Endothelial cell of umbilical vein (primary cell): ENCODE results near the gene FATE1. TPM values are rescaled to one million over a fixed set of nuclear protein-coding genes. Genes with fewer than 3 reads are reported as not detected.

Source experiments
- BruUV-seq: library from RNA; stranded (reverse); fragments of 400-500 nt; replicated peaks from 2 replicates; lab custom pipeline; 2021; lab: Mats Ljungman, UMichigan
- CTCF ChIA-PET: fragments of 300-600, 350-600 bp; sonication (Branson Sonifier 250); formaldehyde crosslinking; loops from one replicate; lab custom pipeline; 2021; ENCODE audit warnings: antibody characterized with exemption, inconsistent platforms; lab: Charles Lee
- POLR2A ChIA-PET: fragments of 300-600, 350-600 bp; sonication (Branson Sonifier 250); formaldehyde crosslinking; loops from one replicate; lab custom pipeline; 2021; ENCODE audit warnings: antibody characterized with exemption, inconsistent platforms; lab: Charles Lee
- DNase-seq: peaks from one replicate; pipeline ENCODE4 v3.0.0-alpha.2; 2011; ENCODE audit warnings: low read depth, low spot score
- FAIRE-seq: peaks from 2 replicates; lab custom pipeline; 2011; peaks lifted over from hg19 to GRCh38; lab: Jason Lieb, UNC
- H2AFZ ChIP-seq: 2 replicates; pipeline ENCODE4 v1.6.0; 2012; ENCODE audit warnings: low read depth, low read length, control low read depth, inconsistent platforms
- H3K27ac ChIP-seq: 2 replicates; pipeline ENCODE4 v1.5.1; 2011; ENCODE audit warnings: low read depth, mild to moderate bottlenecking, control low read depth, low read length, moderate library complexity; ENCODE audit not compliant: insufficient read depth
- H3K27me3 ChIP-seq, 2 experiments: 2 replicates each; pipeline versions ENCODE4 v1.6.0 to v1.6.1; 2011; ENCODE audit warnings: low read length in 2 of 2, mixed read lengths in 1 of 2; ENCODE audit not compliant: control insufficient read depth in 2 of 2, insufficient read depth in 2 of 2
- H3K36me3 ChIP-seq, 2 experiments: 2 replicates in 1 of 2; 3 replicates in 1 of 2; pipeline ENCODE4 v1.5.1; 2011; ENCODE audit warnings: low read length in 2 of 2, mild to moderate bottlenecking in 1 of 2, moderate library complexity in 1 of 2; ENCODE audit not compliant: control insufficient read depth in 2 of 2, insufficient read depth in 2 of 2; ENCODE audit errors: extremely low read depth in 1 of 2
- H3K4me1 ChIP-seq: 3 replicates; pipeline ENCODE4 v1.5.1; 2011; ENCODE audit warnings: mild to moderate bottlenecking, low read length; ENCODE audit not compliant: control insufficient read depth, insufficient read depth; ENCODE audit errors: extremely low read depth
- H3K4me2 ChIP-seq: 2 replicates; pipeline ENCODE4 v1.6.1; 2011; ENCODE audit warnings: low read length, control low read depth, mixed read lengths; ENCODE audit not compliant: insufficient read depth
- H3K4me3 ChIP-seq, 3 experiments: fragments of 200-600 bp in 1 of 3; sonication (generic), shearing (Covaris generic) in 1 of 3; replicated peaks in 1 of 3; 2 replicates each; pipeline ENCODE4 v1.5.1; 2011 to 2016; ENCODE audit warnings: control low read depth in 3 of 3, low read length in 3 of 3, mild to moderate bottlenecking in 2 of 3, inconsistent platforms in 1 of 3, low read depth in 1 of 3, moderate library complexity in 1 of 3; ENCODE audit not compliant: insufficient read depth in 1 of 3
- H3K79me2 ChIP-seq: 2 replicates; pipeline ENCODE4 v1.6.0; 2012; ENCODE audit warnings: low read length, inconsistent platforms; ENCODE audit not compliant: control insufficient read depth, insufficient read depth
- H3K9ac ChIP-seq: replicated peaks from 2 replicates; pipeline ENCODE3; 2011; ENCODE audit warnings: low read length, control low read depth; ENCODE audit not compliant: insufficient read depth; ENCODE audit errors: extremely low read depth
- H3K9me1 ChIP-seq: replicated peaks from 3 replicates; pipeline ENCODE4 v1.6.0; 2011; ENCODE audit warnings: mild to moderate bottlenecking, low read length; ENCODE audit not compliant: control insufficient read depth, insufficient read depth; ENCODE audit errors: extremely low read depth
- H3K9me3 ChIP-seq: replicated peaks from 2 replicates; pipeline ENCODE4 v1.5.1; 2012; ENCODE audit warnings: low read length, inconsistent platforms; ENCODE audit not compliant: control insufficient read depth, insufficient read depth
- H4K20me1 ChIP-seq: replicated peaks from 2 replicates; pipeline ENCODE3; 2011; ENCODE audit warnings: mild to moderate bottlenecking, low read length; ENCODE audit not compliant: control insufficient read depth, insufficient read depth; ENCODE audit errors: extremely low read depth
- EZH2 ChIP-seq: IDR thresholded peaks from 2 replicates; pipeline ENCODE4 v1.6.1; 2012; ENCODE audit warnings: borderline replicate concordance, low read depth, mild to moderate bottlenecking, moderate library complexity, low read length, inconsistent platforms; ENCODE audit not compliant: severe bottlenecking
- FOS ChIP-seq: IDR thresholded peaks from 2 replicates; pipeline ENCODE4 v1.6.1; 2011; ENCODE audit warnings: mild to moderate bottlenecking, low read length, moderate library complexity, borderline replicate concordance; ENCODE audit not compliant: insufficient read depth
- GATA2 ChIP-seq: IDR thresholded peaks from 2 replicates; pipeline ENCODE4 v1.7.0; 2011; ENCODE audit warnings: low read depth, mild to moderate bottlenecking, moderate library complexity, mixed read lengths, low read length; ENCODE audit not compliant: insufficient read length, insufficient read depth
- JUN ChIP-seq: IDR thresholded peaks from 2 replicates; pipeline ENCODE4 v1.6.1; 2011; ENCODE audit warnings: borderline replicate concordance, low read depth; ENCODE audit not compliant: insufficient read length, insufficient read depth
- MYC ChIP-seq: IDR thresholded peaks from one replicate; pipeline ENCODE4 v1.6.1; 2011; ENCODE audit warnings: mild to moderate bottlenecking, low read depth, low read length
- POLR2A ChIP-seq: IDR thresholded peaks from 2 replicates; pipeline ENCODE4 v1.6.1; 2012; ENCODE audit warnings: low read depth, mild to moderate bottlenecking, control low read depth, low read length
- POLR2AphosphoS5 ChIP-seq: IDR thresholded peaks from 2 replicates; pipeline ENCODE4 v1.6.1; 2012; ENCODE audit warnings: low read depth, mild to moderate bottlenecking, control low read depth, low read length, moderate library complexity; ENCODE audit not compliant: insufficient read depth
- dilution Hi-C: fragments of 300-500 bp; cut with MboI; formaldehyde crosslinking; loops from one replicate; pipeline ENCODE4 v1.15.0; 2019; ENCODE audit warnings: low sequenced_read_pairs; ENCODE audit not compliant: extremely low pct_ligation_motif_present
- intact Hi-C: fragments of 100-400 bp; cut with micrococcal nuclease; formaldehyde crosslinking; loops from one replicate; pipeline ENCODE4 v1.10.0; 2022
- polyA plus RNA-seq, 4 experiments: library from polyadenylated mRNA; depleted of rRNA in 3 of 4; stranded (reverse) in 3 of 4; unstranded in 1 of 4; fragments of >200 nt; gene quantifications; 2 replicates each; pipeline versions ENCODE4 v1.2.1 to v1.2.3, GENCODE V29; 2011 to 2012; ENCODE audit warnings: missing spikeins in 1 of 4
- total RNA-seq: library from RNA; stranded (reverse); gene quantifications from 2 replicates; pipeline ENCODE4 v1.2.3, GENCODE V29; 2021
- TF ChIP-seq, protein P1 (sequence below), 2 donors: IDR thresholded peaks; 1 replicate in 1 of 2; 2 replicates in 1 of 2; pipeline ENCODE4 v1.5.1; 2011; ENCODE audit warnings: low read length in 2 of 2, mild to moderate bottlenecking in 2 of 2, moderate library complexity in 2 of 2, control low read depth in 1 of 2, inconsistent platforms in 1 of 2, low read depth in 1 of 2; ENCODE audit not compliant: insufficient read depth in 1 of 2; ENCODE audit errors: extremely low read depth in 1 of 2
- TF ChIP-seq, protein P2 (sequence below): IDR thresholded peaks from 2 replicates; pipeline ENCODE4 v1.6.1; 2011; ENCODE audit not compliant: insufficient read depth, insufficient read length

Gene FATE1
- total and polyA plus RNA-seq, 2 donors (not counting 3 experiments of a cell fraction or from before 2014, with no cell fraction given), result not detected

DNA sequence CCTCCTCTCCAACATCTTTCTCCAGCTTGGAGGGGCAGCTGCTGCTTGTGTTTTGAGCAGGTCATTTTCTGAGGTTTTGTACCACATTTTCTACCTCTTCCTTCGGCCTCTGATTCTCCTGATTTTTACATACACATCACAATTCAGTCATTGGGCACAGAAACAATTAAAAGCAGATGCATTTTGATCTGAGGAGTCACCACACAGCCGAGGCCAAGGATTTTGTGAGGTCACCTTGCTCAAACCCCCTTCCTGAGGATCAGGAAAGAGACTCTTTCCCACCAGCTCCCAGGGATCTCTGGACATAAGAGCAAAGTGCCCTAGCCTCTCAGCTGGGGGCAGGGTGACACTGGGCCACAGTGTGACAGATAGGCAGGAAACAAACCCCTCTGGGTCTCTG, 5.4 kb upstream of the FATE1 start:
- intact Hi-C loops, result no loop called here

DNA sequence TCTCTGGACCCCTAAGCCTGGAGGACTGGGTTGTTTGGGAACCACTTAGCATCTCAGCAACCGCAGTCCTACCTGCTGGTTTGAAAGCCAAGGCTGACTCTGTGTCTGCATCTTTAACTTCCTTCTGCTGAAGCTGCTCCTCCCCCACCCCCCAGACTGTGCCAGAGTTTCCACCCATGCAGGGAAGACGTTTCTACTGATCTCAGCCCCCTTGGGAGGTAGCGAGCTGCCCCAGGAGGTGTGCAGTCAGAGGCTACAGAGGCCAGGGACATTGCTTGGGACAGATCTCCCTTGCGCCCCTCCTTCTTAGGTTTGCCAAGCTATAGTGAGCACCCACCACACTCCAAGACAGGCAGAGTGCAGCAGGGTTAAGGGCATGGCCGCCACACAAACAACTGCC, 4.7 kb upstream of the FATE1 start:
- ChIA-PET CTCF (no interaction called here), POLR2A (no interaction called here)
- Histone ChIP-seq H3K4me1 (no peaks in the 10 kb centered on the region), H3K27me3 (no peaks in the 10 kb centered on the region), H3K9me3 (no peaks in the 10 kb centered on the region), H3K27ac (no peak overlapping the region), H3K79me2 (no peaks in the 10 kb centered on the region), H3K4me2 (no peak overlapping the region), H3K9me1 (no peaks in the 10 kb centered on the region), H3K4me3 (no peak overlapping the region), H2AFZ (no peak overlapping the region), H4K20me1 (no peaks in the 10 kb centered on the region), H3K9ac (no peak overlapping the region), H3K36me3 (no peaks in the 10 kb centered on the region)
- intact Hi-C loops (no loop called here), dilution Hi-C loops (no loop called here)
- no peak for DNase-seq
- no peak for TF ChIP-seq GATA2
- TF ChIP-seq, protein P1, sequence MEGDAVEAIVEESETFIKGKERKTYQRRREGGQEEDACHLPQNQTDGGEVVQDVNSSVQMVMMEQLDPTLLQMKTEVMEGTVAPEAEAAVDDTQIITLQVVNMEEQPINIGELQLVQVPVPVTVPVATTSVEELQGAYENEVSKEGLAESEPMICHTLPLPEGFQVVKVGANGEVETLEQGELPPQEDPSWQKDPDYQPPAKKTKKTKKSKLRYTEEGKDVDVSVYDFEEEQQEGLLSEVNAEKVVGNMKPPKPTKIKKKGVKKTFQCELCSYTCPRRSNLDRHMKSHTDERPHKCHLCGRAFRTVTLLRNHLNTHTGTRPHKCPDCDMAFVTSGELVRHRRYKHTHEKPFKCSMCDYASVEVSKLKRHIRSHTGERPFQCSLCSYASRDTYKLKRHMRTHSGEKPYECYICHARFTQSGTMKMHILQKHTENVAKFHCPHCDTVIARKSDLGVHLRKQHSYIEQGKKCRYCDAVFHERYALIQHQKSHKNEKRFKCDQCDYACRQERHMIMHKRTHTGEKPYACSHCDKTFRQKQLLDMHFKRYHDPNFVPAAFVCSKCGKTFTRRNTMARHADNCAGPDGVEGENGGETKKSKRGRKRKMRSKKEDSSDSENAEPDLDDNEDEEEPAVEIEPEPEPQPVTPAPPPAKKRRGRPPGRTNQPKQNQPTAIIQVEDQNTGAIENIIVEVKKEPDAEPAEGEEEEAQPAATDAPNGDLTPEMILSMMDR (IDR thresholded peaks at IDR 0.05; ENCODE audit: extremely low read depth in 1 of 2, insufficient read depth in 1 of 2, low read depth in 1 of 2, low read length in 2 of 2), result no peak
- no peak for TF ChIP-seq MYC
- TF ChIP-seq, protein P2, sequence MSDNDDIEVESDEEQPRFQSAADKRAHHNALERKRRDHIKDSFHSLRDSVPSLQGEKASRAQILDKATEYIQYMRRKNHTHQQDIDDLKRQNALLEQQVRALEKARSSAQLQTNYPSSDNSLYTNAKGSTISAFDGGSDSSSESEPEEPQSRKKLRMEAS, result no peak
- TF ChIP-seq POLR2A, result no peak
- TF ChIP-seq POLR2AphosphoS5, result no peak
- no peak for TF ChIP-seq FOS
- no peak for TF ChIP-seq EZH2
- TF ChIP-seq JUN, result no peak
- FAIRE-seq, result no peak
- no TSS peak for BruUV-seq

More for the DNA sequence above, 5.4 kb upstream of the FATE1 start:
- Histone ChIP-seq H3K4me2 (no peak overlapping the region), H3K4me1 (no peaks in the 10 kb centered on the region), H3K9me3 (no peaks in the 10 kb centered on the region), H3K9ac (no peak overlapping the region), H4K20me1 (no peaks in the 10 kb centered on the region), H3K27me3 (no peaks in the 10 kb centered on the region), H3K79me2 (no peaks in the 10 kb centered on the region), H2AFZ (no peak overlapping the region), H3K4me3 (no peak overlapping the region), H3K9me1 (no peaks in the 10 kb centered on the region), H3K36me3 (no peaks in the 10 kb centered on the region), H3K27ac (no peak overlapping the region)
- CTCF ChIA-PET, result no interaction called here
- FAIRE-seq (no peak), DNase-seq (no peak)
- POLR2A ChIA-PET, result no interaction called here
- BruUV-seq, result no TSS peak
- TF ChIP-seq, protein P2, result no peak
- TF ChIP-seq, protein P1 (IDR thresholded peaks at IDR 0.05; ENCODE audit: extremely low read depth in 1 of 2, insufficient read depth in 1 of 2, low read depth in 1 of 2, low read length in 2 of 2), result no peak
- no peak for TF ChIP-seq GATA2
- dilution Hi-C loops, result no loop called here
